Measurements from ENCODE around the gene RELL1. TPM values are rescaled to one million over a fixed set of nuclear protein-coding genes. Genes with fewer than 3 reads are reported as not detected.
A peak's percentile ranks its signal among the peaks of the same experiment; 100 is the strongest.

The RELL1 gene
- total and polyA plus RNA-seq, 2 donors (not counting 1 experiment from before 2014, with no cell fraction given) = 0.64 to 3.2 TPM

GRCh38 chr4:37603711-37604110 is 82.5 kb downstream of the RELL1 start:
- intact Hi-C loops (cut with micrococcal nuclease) = loop anchor here (1.0 to 5.0 kb wide), 4 partner anchors 84 to 432 kb away; partner anchors contain the start of gene RELL1
- H3K4me2 ChIP-seq (replicated peaks; ENCODE audit: low read depth, low read length, poor library complexity, severe bottlenecking) = no peak overlapping the region
- no peak overlapping the region for H3K9ac ChIP-seq (ENCODE audit: low read length)
- H3K4me3 ChIP-seq (ENCODE audit: control extremely low read depth in 1 of 5, extremely low read depth in 1 of 5, insufficient read depth in 1 of 5, low read depth in 2 of 5, low read length in 4 of 5) = no peak overlapping the region
- no peak for DNase-seq
- peaks cover 2% of the 10 kb centered on the region for H3K4me1 Mint-ChIP-seq
- TF ChIP-seq CTCF (IDR thresholded peaks at IDR 0.05) = no peak
- TF ChIP-seq EZH2 (IDR thresholded peaks at IDR 0.05; ENCODE audit: borderline replicate concordance, insufficient read depth, low read depth, low read length, poor library complexity, severe bottlenecking) = no peak
- H3K79me2 ChIP-seq (ENCODE audit: control insufficient read depth, insufficient read depth, low read length) = no peaks in the 10 kb centered on the region
- no peak for ATAC-seq (ENCODE audit: low read depth)
- peaks cover 7% of the 10 kb centered on the region for H3K27me3 Mint-ChIP-seq
- POLR2A ChIA-PET = no interaction called here
- CTCF ChIA-PET = interaction anchor here (1.0 to 4.0 kb wide), 25 partner anchors 9 to 431 kb away, joined by 3 to 43 read pairs (median 5); no protein-coding TSS in a partner anchor
- H3K4me1 ChIP-seq (ENCODE audit: control insufficient read depth in 2 of 2, insufficient read depth in 2 of 2, low read length in 2 of 2) = peaks cover 0 to 3% of the 10 kb centered on the region in 2 donors
- H3K4me3 Mint-ChIP-seq = no peak overlapping the region
- H3K27me3 ChIP-seq (replicated peaks in 1 of 4; ENCODE audit: control extremely low read depth in 1 of 4, control insufficient read depth in 3 of 4, insufficient read depth in 4 of 4, low read length in 3 of 4) = no peaks in the 10 kb centered on the region
- H3K36me3 ChIP-seq (replicated peaks in 1 of 2; ENCODE audit: control extremely low read depth in 1 of 2, control insufficient read depth in 1 of 2, extremely low read depth in 1 of 2, insufficient read depth in 2 of 2, low read length in 1 of 2) = no peaks in the 10 kb centered on the region
- WGBS (ENCODE audit: insufficient coverage) = 88% methylated on average over 4 of the region's 5 CpGs
- H3K9me3 ChIP-seq (ENCODE audit: control extremely low read depth in 1 of 3, control insufficient read depth in 2 of 3, insufficient read depth in 1 of 3, low read length in 2 of 3) = no peaks in the 10 kb centered on the region
- H3K27ac Mint-ChIP-seq = no peak overlapping the region
- peaks cover under 1% of the 10 kb centered on the region for H3K9me3 Mint-ChIP-seq (ENCODE audit: insufficient read depth)
- no peak overlapping the region for H3K27ac ChIP-seq (ENCODE audit: low read length in 2 of 2)
- no peak overlapping the region for H2AFZ ChIP-seq (ENCODE audit: insufficient read depth, low read depth, low read length, poor library complexity, severe bottlenecking)
- no peaks in the 10 kb centered on the region for H4K20me1 ChIP-seq (ENCODE audit: control insufficient read depth, insufficient read depth, low read length, poor library complexity, severe bottlenecking)

GRCh38 chr4:37603070-37603468 is 83.1 kb downstream of the RELL1 start:
- POLR2A ChIA-PET = interaction anchor here (0.8 kb wide), 1 partner anchor 432 kb away, joined by 3 read pairs; no protein-coding TSS in a partner anchor
- Mint-ChIP-seq H3K4me1 (peaks cover 2% of the 10 kb centered on the region), H3K27me3 (peaks cover 7% of the 10 kb centered on the region), H3K27ac (no peak overlapping the region), H3K9me3 (ENCODE audit: insufficient read depth) (no peaks in the 10 kb centered on the region), H3K4me3 (no peak overlapping the region)
- WGBS (ENCODE audit: insufficient coverage) = 3% methylated on average over 8 of the region's 10 CpGs
- no peak overlapping the region for H3K4me3 ChIP-seq (ENCODE audit: control extremely low read depth in 1 of 5, extremely low read depth in 1 of 5, insufficient read depth in 1 of 5, low read depth in 2 of 5, low read length in 4 of 5)
- H3K9ac ChIP-seq (ENCODE audit: low read length) = no peak overlapping the region
- intact Hi-C loops (cut with micrococcal nuclease) = loop anchor here (1.0 to 5.0 kb wide), 4 partner anchors 84 to 432 kb away; partner anchors contain the start of gene RELL1
- H3K27me3 ChIP-seq (replicated peaks in 1 of 4; ENCODE audit: control extremely low read depth in 1 of 4, control insufficient read depth in 3 of 4, insufficient read depth in 4 of 4, low read length in 3 of 4) = no peaks in the 10 kb centered on the region
- H2AFZ ChIP-seq (ENCODE audit: insufficient read depth, low read depth, low read length, poor library complexity, severe bottlenecking) = no peak overlapping the region
- peak; percentile 82 for ATAC-seq (ENCODE audit: low read depth)
- peaks cover 0 to 3% of the 10 kb centered on the region in 2 donors for H3K4me1 ChIP-seq (ENCODE audit: control insufficient read depth in 2 of 2, insufficient read depth in 2 of 2, low read length in 2 of 2)
- peak; percentile 74 for DNase-seq
- no peaks in the 10 kb centered on the region for H4K20me1 ChIP-seq (ENCODE audit: control insufficient read depth, insufficient read depth, low read length, poor library complexity, severe bottlenecking)
- H3K36me3 ChIP-seq (replicated peaks in 1 of 2; ENCODE audit: control extremely low read depth in 1 of 2, control insufficient read depth in 1 of 2, extremely low read depth in 1 of 2, insufficient read depth in 2 of 2, low read length in 1 of 2) = no peaks in the 10 kb centered on the region
- no peak overlapping the region for H3K27ac ChIP-seq (ENCODE audit: low read length in 2 of 2)
- H3K79me2 ChIP-seq (ENCODE audit: control insufficient read depth, insufficient read depth, low read length) = no peaks in the 10 kb centered on the region
- TF ChIP-seq CTCF (IDR thresholded peaks at IDR 0.05) (peak; percentile 94), EZH2 (IDR thresholded peaks at IDR 0.05; ENCODE audit: borderline replicate concordance, insufficient read depth, low read depth, low read length, poor library complexity, severe bottlenecking) (no peak)
- H3K9me3 ChIP-seq (ENCODE audit: control extremely low read depth in 1 of 3, control insufficient read depth in 2 of 3, insufficient read depth in 1 of 3, low read length in 2 of 3) = no peaks in the 10 kb centered on the region
- no peak overlapping the region for H3K4me2 ChIP-seq (replicated peaks; ENCODE audit: low read depth, low read length, poor library complexity, severe bottlenecking)
- CTCF ChIA-PET = interaction anchor here (0.5 to 4.0 kb wide), 33 partner anchors 10 to 1289 kb away, joined by 3 to 43 read pairs (median 5); partner anchors contain the start of gene PGM2

Measured in B cell (primary cell).